ENCODE data around the gene ARRB1. TPM values are rescaled to one million over a fixed set of nuclear protein-coding genes. Genes with fewer than 3 reads are reported as not detected.

Gene ARRB1
- total RNA-seq, 1 donor: 195 TPM

DNA sequence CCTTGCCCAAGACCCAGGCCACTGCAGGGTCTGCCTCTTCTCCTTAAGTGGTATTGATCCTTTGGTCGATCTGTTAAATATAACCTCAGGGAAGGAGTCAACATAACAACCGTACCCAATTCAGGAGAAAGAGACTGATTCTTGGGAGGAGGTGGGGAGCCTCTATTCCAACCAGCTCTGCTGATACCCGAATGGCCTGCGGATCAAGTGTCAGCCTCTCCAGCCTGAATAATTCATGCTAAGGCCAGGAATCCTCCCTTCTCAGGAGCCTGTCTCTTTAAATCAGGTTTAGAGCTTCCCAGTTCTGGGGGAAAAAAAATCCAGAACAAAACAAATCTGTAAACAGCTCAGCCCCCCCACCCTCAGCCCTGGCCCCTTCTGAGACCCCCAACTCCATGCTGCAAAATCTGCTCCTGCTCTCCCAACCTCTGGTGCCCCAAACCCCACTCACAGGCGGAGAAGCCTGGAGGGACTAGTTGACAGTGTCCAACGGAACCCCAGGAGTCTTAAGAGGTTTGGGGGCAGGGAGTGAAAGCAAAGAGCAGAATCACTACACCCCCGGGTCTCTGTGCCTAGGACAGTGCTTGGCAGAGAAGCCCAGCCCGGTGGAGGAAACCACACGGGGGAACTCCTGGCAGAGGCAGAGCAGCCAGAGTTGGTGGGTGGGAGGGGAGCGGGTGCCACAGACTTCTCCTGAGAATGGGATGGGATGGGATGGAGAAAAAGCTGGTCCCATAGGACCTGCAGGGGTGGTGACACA is 111.8 kb downstream of the ARRB1 start:
- no peak for DNase-seq (ENCODE audit: low read depth in 2 of 3, low spot score in 2 of 3)

DNA sequence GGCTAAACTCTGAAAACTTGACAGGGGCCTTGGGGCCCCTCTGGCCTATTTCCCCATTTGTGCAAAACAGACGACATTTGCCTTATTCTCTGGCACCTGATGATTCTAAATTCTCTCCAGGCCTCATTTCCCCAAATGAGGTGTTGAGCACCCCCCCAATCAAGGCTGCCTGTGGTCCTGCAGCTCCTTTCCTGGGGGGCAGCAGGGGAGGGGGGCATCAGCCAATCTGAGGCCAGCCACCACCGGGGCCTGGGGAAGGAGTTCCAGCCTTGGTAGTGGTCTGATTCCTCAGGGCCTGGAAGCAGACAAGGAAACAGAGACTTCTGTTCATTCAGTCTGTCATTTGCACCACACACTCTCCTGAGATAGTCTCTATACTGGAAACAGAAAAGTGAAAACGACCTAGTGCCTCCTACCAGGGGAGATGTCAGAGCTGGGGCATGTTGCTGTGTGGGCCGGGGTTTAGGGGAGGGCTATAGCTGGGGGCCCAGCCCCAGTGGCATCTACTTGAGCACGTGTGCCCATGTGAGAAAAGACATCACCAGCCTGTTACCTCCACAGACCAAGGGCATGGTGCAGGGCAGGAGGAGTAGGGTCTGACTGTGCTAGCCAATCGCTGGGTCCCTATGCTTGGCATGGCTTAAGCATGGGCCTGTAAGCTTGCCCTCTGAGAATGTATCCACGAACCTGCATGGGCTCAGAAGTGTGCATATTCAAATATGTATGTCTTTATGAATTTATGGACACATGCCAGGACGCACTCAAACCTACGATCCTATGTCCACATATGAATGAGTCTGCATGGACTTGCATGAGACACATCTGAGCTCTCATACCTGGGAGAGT is 112.6 kb downstream of the ARRB1 start:
- DNase-seq (ENCODE audit: low read depth in 2 of 3, low spot score in 2 of 3): no peak

DNA sequence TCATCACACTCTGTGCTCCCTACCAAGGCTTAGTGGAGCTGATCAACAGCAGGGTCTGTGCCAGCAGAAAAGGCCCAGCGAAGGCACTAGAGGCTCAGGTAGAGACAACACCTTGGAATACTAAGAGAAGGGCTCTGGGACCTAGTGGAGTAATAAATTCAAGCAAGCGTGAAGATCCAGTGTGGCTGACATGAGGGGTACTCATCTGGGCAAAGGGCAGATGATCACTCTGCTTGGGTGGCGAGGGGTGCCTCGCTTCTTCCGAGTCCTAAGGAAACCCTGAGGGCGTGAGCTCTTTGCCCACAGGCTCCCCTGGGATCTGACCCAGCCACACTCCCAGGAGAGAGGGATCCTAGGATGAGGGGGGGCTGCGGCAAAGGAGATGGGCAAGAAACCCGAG is 114.4 kb downstream of the ARRB1 start:
- DNase-seq (ENCODE audit: low read depth in 2 of 3, low spot score in 2 of 3): no peak

DNA sequence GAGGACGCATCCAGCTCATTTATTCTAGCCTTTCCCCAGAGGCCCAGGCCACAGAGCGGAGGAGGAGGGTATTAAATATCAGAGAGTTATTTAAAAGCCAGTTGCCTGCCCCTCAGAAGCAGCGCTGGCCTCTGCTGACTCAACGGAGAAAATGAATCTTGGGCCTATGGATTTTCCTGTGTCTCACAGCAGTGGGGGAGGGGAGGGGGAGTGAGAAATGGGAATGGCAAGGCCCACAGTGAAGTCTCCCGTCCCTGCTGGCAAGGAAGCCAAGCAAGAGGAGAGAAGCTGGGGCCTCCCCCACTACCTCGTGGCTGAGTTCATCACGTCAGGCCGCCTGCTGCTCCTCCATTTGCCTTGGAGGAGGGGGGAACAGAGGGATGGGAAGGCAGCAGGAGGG is 115.4 kb downstream of the ARRB1 start:
- DNase-seq (ENCODE audit: low read depth in 2 of 3, low spot score in 2 of 3): no peak

DNA sequence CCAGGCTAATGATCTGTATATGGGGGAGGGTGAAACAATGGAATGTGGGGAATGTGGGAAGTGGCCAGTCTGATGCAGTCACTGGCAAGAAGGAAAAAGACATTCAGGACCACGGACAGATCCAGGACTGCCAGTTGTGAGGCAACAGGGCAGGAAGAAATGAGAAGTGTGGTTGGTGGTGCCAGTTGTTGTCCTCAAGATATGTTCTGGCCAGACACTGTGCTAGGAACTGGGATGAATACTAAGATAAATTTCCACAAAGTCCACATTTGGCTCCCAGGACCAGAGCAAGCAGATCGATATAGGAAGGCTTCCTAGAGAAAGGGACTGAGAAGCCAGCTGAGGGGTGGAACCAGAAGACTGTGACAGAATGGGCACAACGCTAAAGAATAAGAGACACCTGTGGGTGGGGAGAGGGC is 117.7 kb downstream of the ARRB1 start:
- DNase-seq (ENCODE audit: low read depth in 2 of 3, low spot score in 2 of 3): peak in 2 of 3 donors; percentile 31 to 76

DNA sequence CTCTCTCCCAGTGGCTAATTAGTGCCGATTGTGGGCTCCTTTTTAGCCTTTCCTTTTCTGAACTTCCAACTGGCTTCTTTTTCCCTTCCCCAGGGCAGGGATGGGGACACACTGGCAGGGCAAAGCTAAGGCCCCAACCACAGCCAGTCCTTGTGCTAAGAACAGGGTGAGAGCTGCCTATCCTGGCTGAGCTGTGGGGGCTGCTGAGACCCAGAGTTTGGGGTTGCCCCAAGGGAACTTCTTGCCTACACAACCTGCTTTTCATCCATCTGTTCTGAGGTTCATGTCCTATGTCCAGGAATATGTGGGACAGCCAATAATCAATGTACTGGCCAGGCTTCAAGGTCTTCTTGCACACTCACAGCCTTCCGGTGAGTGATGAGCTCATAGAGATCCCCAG is 120.8 kb downstream of the ARRB1 start:
- DNase-seq (ENCODE audit: low read depth in 2 of 3, low spot score in 2 of 3): no peak

DNA sequence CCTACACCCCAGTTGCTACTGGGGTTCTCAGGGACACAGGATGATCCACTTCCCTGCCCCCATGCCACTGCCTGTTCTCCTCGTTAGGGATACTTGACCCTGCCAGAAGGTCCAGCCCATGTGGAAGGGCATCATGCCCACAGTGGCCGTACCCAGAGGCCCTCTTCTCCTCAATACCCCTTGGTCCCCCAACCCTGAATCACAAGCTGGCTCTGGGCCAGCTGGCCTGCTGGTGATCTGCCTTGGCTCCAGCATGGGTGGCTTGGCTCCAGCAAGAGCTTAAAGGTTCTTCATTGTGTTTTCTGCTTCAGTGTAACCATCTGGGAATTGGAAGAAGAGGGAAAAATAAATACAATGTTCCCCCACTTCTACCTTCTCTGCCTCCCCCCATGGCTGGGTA is 122.0 kb downstream of the ARRB1 start:
- no peak for DNase-seq (ENCODE audit: low read depth in 2 of 3, low spot score in 2 of 3)

DNA sequence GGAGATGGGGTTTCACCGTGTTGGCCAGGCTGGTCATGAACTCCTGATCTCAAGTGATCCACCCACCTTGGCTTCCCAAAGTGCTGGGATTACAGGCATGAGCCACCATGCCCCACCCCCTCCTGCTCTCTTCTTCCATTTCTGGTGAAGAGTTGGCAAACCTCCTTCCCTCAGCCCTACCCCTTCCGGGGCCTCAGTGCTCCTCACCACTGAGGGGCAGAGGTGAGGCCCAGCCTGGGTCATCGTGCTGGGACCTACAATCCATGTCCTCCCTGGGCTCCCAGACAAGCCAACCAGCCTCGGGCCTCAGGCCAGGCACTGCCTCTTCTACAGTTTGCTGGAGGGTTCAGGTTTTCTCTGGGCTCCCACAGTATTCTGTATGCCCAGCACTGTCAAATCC is 125.7 kb downstream of the ARRB1 start:
- no peak for DNase-seq (ENCODE audit: low read depth in 2 of 3, low spot score in 2 of 3)

DNA sequence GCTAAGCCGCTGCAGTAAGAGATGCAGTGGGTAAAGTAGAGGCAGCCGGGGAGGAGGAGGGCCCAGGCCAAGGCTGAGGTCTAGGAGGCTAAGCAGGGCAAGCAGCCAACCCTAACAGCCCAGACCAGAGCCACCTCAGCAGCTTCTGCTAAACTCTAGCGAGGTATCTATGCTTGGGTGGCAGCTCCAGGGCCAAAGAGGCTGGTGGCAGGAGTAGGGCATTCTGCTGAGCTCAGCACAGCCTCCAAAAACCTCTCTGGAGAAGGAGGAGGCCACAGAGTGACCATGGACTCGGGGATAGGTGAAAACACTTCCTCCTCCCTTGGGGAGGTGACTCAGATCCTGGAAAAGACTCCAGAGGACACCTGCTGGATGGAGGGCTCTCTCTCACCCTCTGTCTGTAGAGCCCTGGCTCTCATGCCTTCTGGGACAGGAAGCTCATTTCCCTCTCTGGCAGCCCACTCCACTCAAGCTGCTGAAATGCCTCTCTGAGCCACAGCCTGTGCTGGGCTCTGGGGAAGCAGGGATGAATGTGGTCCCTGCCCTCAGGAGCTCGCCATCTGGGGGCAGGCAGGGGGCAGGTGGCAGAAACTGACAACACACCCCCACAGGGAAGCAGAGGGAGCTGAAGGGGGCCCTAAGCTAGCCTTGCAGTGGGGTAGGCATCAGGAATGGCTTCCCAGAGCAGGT is 127.4 kb downstream of the ARRB1 start:
- no peak for DNase-seq (ENCODE audit: low read depth in 2 of 3, low spot score in 2 of 3)

DNA sequence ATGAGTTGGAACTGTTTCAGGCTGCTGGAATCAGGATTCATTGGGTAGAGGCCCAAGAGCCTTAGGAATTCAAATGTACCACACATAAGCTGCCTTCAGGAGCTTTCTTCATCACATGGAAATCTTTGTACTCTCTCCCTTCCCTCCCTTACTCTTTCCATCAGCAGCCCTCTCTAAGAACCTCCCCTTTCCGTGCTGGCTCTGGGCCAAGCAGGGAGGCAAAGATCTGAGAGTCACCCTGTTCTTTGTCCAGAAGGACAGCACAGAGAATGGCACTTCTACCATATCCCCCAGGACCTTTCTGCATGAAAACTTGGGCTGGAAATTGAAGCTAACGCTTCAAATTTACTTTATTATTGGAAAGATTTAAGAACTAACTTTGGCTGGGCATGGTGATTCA is 131.6 kb downstream of the ARRB1 start:
- no peak for DNase-seq (ENCODE audit: low read depth in 2 of 3, low spot score in 2 of 3)

DNA sequence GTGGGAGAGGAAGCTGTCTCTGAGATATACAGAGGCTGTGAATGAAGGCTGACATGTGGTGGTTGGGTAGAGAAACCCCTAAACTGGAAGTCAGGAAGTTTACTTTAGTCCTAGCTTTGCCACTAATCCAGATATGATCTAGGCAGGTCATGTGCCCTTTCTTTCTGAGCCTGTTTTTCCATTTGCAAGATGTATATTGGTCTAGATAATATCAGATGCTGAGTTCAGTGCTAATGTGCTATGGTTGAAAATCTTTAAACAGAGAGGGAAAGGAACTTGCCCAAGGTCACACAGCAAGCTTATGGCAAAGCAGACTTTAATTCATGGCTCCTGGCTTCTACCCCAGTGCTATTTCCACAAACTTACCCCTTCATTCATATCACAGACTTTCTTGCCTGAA is 136.6 kb downstream of the ARRB1 start:
- no peak for DNase-seq (ENCODE audit: low read depth in 2 of 3, low spot score in 2 of 3)

DNA sequence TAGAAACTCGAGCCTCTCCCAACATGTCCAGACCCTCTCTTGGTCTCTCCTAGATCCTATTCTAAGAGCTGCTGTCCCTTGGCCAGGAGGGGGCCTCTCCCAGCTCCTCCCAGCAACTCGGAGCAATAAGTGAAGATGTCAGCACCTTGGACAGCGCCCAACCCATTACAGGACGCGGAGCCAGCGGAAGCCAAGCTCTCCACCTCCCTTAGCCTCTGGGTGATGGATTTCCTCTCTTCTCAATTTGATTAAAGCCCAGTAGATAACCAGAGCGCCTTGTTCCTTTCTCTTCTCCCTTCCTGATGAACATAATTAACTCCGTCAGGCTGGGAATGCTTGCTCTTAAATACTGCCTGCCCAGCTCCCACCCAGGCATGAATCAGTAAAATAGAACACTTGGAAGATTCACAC is 137.0 kb downstream of the ARRB1 start:
- peak; percentile 50 to 94 (median 85) for DNase-seq (ENCODE audit: low read depth in 2 of 3, low spot score in 2 of 3)

Small RNA genes lying within 50 kb of the gene (small RNA-seq; reads per million reads assigned to genes)
- gene MIR326 (0.88 reads per million, percentile 25 among the genes with 10 or more reads in this experiment), gene SNORD15A (not detected)

Other genes with a start within 250 kb of the ARRB1 start
- gene SLCO2B1, start 200.6 kb downstream of the ARRB1 start, total RNA-seq: under 0.01 TPM
- gene TPBGL, start 110.9 kb downstream of the ARRB1 start, total RNA-seq: under 0.01 TPM
- 6,603 TPM for gene RPS3, start 47.9 kb upstream of the ARRB1 start, total RNA-seq
- 1.6 TPM for gene KLHL35, start 81.5 kb upstream of the ARRB1 start, total RNA-seq
- gene GDPD5, start 174.3 kb upstream of the ARRB1 start, total RNA-seq: 5.7 TPM
- 92.4 TPM for gene SERPINH1, start 210.6 kb upstream of the ARRB1 start, total RNA-seq